Measurements from ENCODE around the gene JAM2.
"Not testable (repeated sequence)": the region's sequence is repeated elsewhere in the genome, so short reads cannot be mapped to it uniquely, and the experiment has no call there.

The JAM2 gene

GRCh38 chr21:25646474-25646873, 7.4 kb downstream of the JAM2 start:
- no peak for DNase-seq (ENCODE audit: low read depth)

- DNase-seq (ENCODE audit: low read depth) = no peak
Observed at GRCh38 chr21:25647647-25648046, 8.6 kb downstream of the JAM2 start.

- no peak for DNase-seq (ENCODE audit: low read depth)
Observed at GRCh38 chr21:25649146-25649545, 10.1 kb downstream of the JAM2 start.

GRCh38 chr21:25656412-25656811, 17.4 kb downstream of the JAM2 start:
- no peak for DNase-seq (ENCODE audit: low read depth)

GRCh38 chr21:25657140-25657539, 18.1 kb downstream of the JAM2 start:
- no peak for DNase-seq (ENCODE audit: low read depth)

GRCh38 chr21:25658427-25659035, 19.5 kb downstream of the JAM2 start:
- no peak for DNase-seq (ENCODE audit: low read depth)

- DNase-seq (ENCODE audit: low read depth) = no peak
Observed at GRCh38 chr21:25660233-25660632, 21.2 kb downstream of the JAM2 start.

- DNase-seq (ENCODE audit: low read depth) = no peak
Observed at GRCh38 chr21:25664491-25664931, 25.5 kb downstream of the JAM2 start.

GRCh38 chr21:25670726-25671125, 31.7 kb downstream of the JAM2 start:
- peak; percentile 3 for DNase-seq (ENCODE audit: low read depth)

- no peak for DNase-seq (ENCODE audit: low read depth)
Observed at GRCh38 chr21:25676451-25676850, 37.4 kb downstream of the JAM2 start.

- DNase-seq (ENCODE audit: low read depth) = no peak
Observed at GRCh38 chr21:25682382-25682781, 43.3 kb downstream of the JAM2 start.

GRCh38 chr21:25687787-25688186, 48.7 kb downstream of the JAM2 start:
- DNase-seq (ENCODE audit: low read depth) = no peak

GRCh38 chr21:25688275-25689155, 49.5 kb downstream of the JAM2 start:
- DNase-seq (ENCODE audit: low read depth) = no peak

GRCh38 chr21:25689226-25689625, 50.2 kb downstream of the JAM2 start:
- peak; percentile 9 for DNase-seq (ENCODE audit: low read depth)

GRCh38 chr21:25691976-25692375, 52.9 kb downstream of the JAM2 start:
- DNase-seq (ENCODE audit: low read depth) = no peak

- DNase-seq (ENCODE audit: low read depth) = not testable (repeated sequence)
Observed at GRCh38 chr21:25695461-25695860, 56.4 kb downstream of the JAM2 start.

- no peak for DNase-seq (ENCODE audit: low read depth)
Observed at GRCh38 chr21:25700741-25701140, 61.7 kb downstream of the JAM2 start.

- no peak for DNase-seq (ENCODE audit: low read depth)
Observed at GRCh38 chr21:25701529-25701928, 62.5 kb downstream of the JAM2 start.

GRCh38 chr21:25708467-25709065, 69.5 kb downstream of the JAM2 start:
- peak; percentile 49 for DNase-seq (ENCODE audit: low read depth)

- DNase-seq (ENCODE audit: low read depth) = no peak
Observed at GRCh38 chr21:25709684-25710265, 70.7 kb downstream of the JAM2 start.

- no peak for DNase-seq (ENCODE audit: low read depth)
Observed at GRCh38 chr21:25710550-25710949, 71.5 kb downstream of the JAM2 start.

- DNase-seq (ENCODE audit: low read depth) = not testable (repeated sequence)
Observed at GRCh38 chr21:25714066-25714465, 75.0 kb downstream of the JAM2 start.

Measured in iris pigment epithelial cell (primary cell).